Type B pancreatic cell (in vitro differentiated cells): ENCODE data around the gene GABRD. TPM values are rescaled to one million over a fixed set of nuclear protein-coding genes. Genes with fewer than 3 reads are reported as not detected.

ENCODE experiments used
- DNase-seq: peaks from one replicate; pipeline ENCODE4 v3.0.0; 2021; ENCODE audit warnings: mixed read lengths; ENCODE audit not compliant: unreplicated experiment; ENCODE audit errors: extremely low spot score
- H3K27ac Mint-ChIP-seq: 2 replicates; pipeline ENCODE4 v1.8.0; 2021; ENCODE audit warnings: mild to moderate bottlenecking, mixed read lengths
- H3K27me3 Mint-ChIP-seq: 2 replicates; pipeline ENCODE4 v1.8.0; 2021; ENCODE audit warnings: mixed read lengths
- H3K36me3 Mint-ChIP-seq: 2 replicates; pipeline ENCODE4 v1.8.0; 2021; ENCODE audit warnings: mixed read lengths
- H3K4me1 Mint-ChIP-seq: one replicate; pipeline ENCODE4 v1.8.0; 2021; ENCODE audit warnings: mixed read lengths; ENCODE audit not compliant: unreplicated experiment
- H3K4me3 Mint-ChIP-seq: 2 replicates; pipeline ENCODE4 v1.8.0; 2021; ENCODE audit warnings: mild to moderate bottlenecking, mixed read lengths
- H3K9me3 Mint-ChIP-seq: 2 replicates; pipeline ENCODE4 v1.8.0; 2021; ENCODE audit warnings: mixed read lengths
- CTCF ChIP-seq: fragments of 200-600 bp; sonication (generic); conservative IDR thresholded peaks from 2 replicates; pipeline ENCODE4 v1.5.0; 2021; ENCODE audit warnings: antibody characterized with exemption, mild to moderate bottlenecking
- total RNA-seq: library from RNA; stranded (reverse); gene quantifications from 2 replicates; pipeline ENCODE4 v1.2.1, GENCODE V29; 2021; ENCODE audit warnings: low replicate concordance

Gene GABRD
- total RNA-seq, 1 donor from 2014 or later = 0.43 TPM

- no peaks in the 10 kb centered on the region for H3K9me3 Mint-ChIP-seq
- no peaks in the 10 kb centered on the region for H3K36me3 Mint-ChIP-seq
- no peaks in the 10 kb centered on the region for H3K4me1 Mint-ChIP-seq
- H3K27me3 Mint-ChIP-seq = peaks cover 15% of the 10 kb centered on the region
- no peak overlapping the region for H3K27ac Mint-ChIP-seq
- no peak overlapping the region for H3K4me3 Mint-ChIP-seq
- DNase-seq = no peak
- TF ChIP-seq CTCF = no peak
Measured at GRCh38 chr1:2027961-2028583, 8.9 kb downstream of the GABRD start.

GRCh38 chr1:2028870-2029560 lies 9.9 kb downstream of the GABRD start:
- DNase-seq = no peak
- H3K27ac Mint-ChIP-seq = no peak overlapping the region
- no peaks in the 10 kb centered on the region for H3K36me3 Mint-ChIP-seq
- TF ChIP-seq CTCF = no peak
- no peaks in the 10 kb centered on the region for H3K9me3 Mint-ChIP-seq
- peaks cover 10% of the 10 kb centered on the region for H3K27me3 Mint-ChIP-seq
- H3K4me1 Mint-ChIP-seq = no peaks in the 10 kb centered on the region
- no peak overlapping the region for H3K4me3 Mint-ChIP-seq

GRCh38 chr1:2029561-2029960 lies 10.4 kb downstream of the GABRD start:
- Mint-ChIP-seq H3K9me3 (no peaks in the 10 kb centered on the region), H3K36me3 (no peaks in the 10 kb centered on the region), H3K27me3 (peaks cover 9% of the 10 kb centered on the region), H3K4me3 (no peak overlapping the region), H3K27ac (no peak overlapping the region), H3K4me1 (no peaks in the 10 kb centered on the region)
- TF ChIP-seq CTCF = no peak
- DNase-seq = no peak

- Mint-ChIP-seq H3K4me1 (no peaks in the 10 kb centered on the region), H3K27me3 (peaks cover 9% of the 10 kb centered on the region), H3K36me3 (no peaks in the 10 kb centered on the region), H3K9me3 (no peaks in the 10 kb centered on the region), H3K27ac (no peak overlapping the region), H3K4me3 (no peak overlapping the region)
- DNase-seq = no peak
- no peak for TF ChIP-seq CTCF
Measured at GRCh38 chr1:2030076-2030871, 11.1 kb downstream of the GABRD start.

- Mint-ChIP-seq H3K4me1 (no peaks in the 10 kb centered on the region), H3K27ac (no peak overlapping the region), H3K4me3 (no peak overlapping the region), H3K36me3 (no peaks in the 10 kb centered on the region), H3K9me3 (no peaks in the 10 kb centered on the region), H3K27me3 (peaks cover 9% of the 10 kb centered on the region)
- DNase-seq = no peak
- no peak for TF ChIP-seq CTCF
Measured at GRCh38 chr1:2031546-2032540, 12.7 kb downstream of the GABRD start.
